HepG2 (cell line): Measurements from ENCODE around the gene ANTKMT. TPM values are rescaled to one million over a fixed set of nuclear protein-coding genes. Genes with fewer than 3 reads are reported as not detected.

Experiments used
- AFF4 ChIP-seq: sonication (generic); formaldehyde crosslinking; IDR thresholded peaks from 2 replicates; pipeline ENCODE4 v1.4.0; 2020; ENCODE audit warnings: missing genetic modification reagents
- BORCS8-MEF2B ChIP-seq: sonication (generic); formaldehyde crosslinking; IDR thresholded peaks from 2 replicates; pipeline ENCODE4 v1.8.0; 2022; ENCODE audit warnings: mild to moderate bottlenecking, missing genetic modification reagents
- CREB1 ChIP-seq, 2 experiments: fragments of 450-650 bp in 1 of 2; IDR thresholded peaks; 2 replicates each; pipeline ENCODE4 v1.6.1; 2016 to 2017; ENCODE audit warnings: control low read depth in 1 of 2, mild to moderate bottlenecking in 1 of 2, missing compliant biosample characterization in 1 of 2, missing genetic modification characterization in 1 of 2
- HDAC2 ChIP-seq: sonication (generic); formaldehyde crosslinking; IDR thresholded peaks from 2 replicates; pipeline ENCODE4 v1.4.0; 2020; ENCODE audit warnings: missing genetic modification reagents
- PHB2 ChIP-seq: fragments of 450-650 bp; IDR thresholded peaks from 2 replicates; pipeline ENCODE4 v1.6.1; 2018; ENCODE audit not compliant: partially characterized antibody
- POLR2A ChIP-seq, 2 experiments: IDR thresholded peaks; 2 replicates each; pipeline ENCODE4 v1.6.1; 2011; ENCODE audit warnings: low read depth in 2 of 2, low read length in 2 of 2, mild to moderate bottlenecking in 1 of 2, moderate library complexity in 1 of 2; ENCODE audit not compliant: insufficient read depth in 1 of 2
- RNF219 ChIP-seq: sonication (generic); formaldehyde crosslinking; IDR thresholded peaks from 2 replicates; pipeline ENCODE4 v1.5.0; 2020; ENCODE audit warnings: mild to moderate bottlenecking, missing genetic modification reagents
- SCMH1 ChIP-seq: sonication (generic); formaldehyde crosslinking; IDR thresholded peaks from 2 replicates; pipeline ENCODE4 v1.9.0; 2021; ENCODE audit warnings: missing genetic modification reagents, mild to moderate bottlenecking, borderline replicate concordance
- SYNCRIP ChIP-seq: fragments of 200-400 bp; formaldehyde crosslinking; IDR thresholded peaks from 2 replicates; pipeline ENCODE4 v1.6.1; 2018; ENCODE audit warnings: mild to moderate bottlenecking, low read depth, low read length; ENCODE audit not compliant: insufficient read depth
- TARDBP ChIP-seq: sonication (generic); formaldehyde crosslinking; IDR thresholded peaks from 2 replicates; pipeline ENCODE4 v1.8.0; 2022; ENCODE audit warnings: mild to moderate bottlenecking, missing genetic modification reagents
- THAP11 ChIP-seq: IDR thresholded peaks from 2 replicates; pipeline ENCODE4 v1.6.1; 2016; ENCODE audit warnings: missing biosample characterization, missing genetic modification reagents
- ZBTB49 ChIP-seq: sonication (generic); formaldehyde crosslinking; IDR thresholded peaks from 2 replicates; pipeline ENCODE4 v1.4.0; 2020; ENCODE audit warnings: missing genetic modification reagents, borderline replicate concordance
- ZNF597 ChIP-seq: sonication (generic); formaldehyde crosslinking; IDR thresholded peaks from 2 replicates; pipeline ENCODE4 v1.5.0; 2020; ENCODE audit warnings: missing genetic modification reagents
- ZNF616 ChIP-seq: sonication (generic); formaldehyde crosslinking; IDR thresholded peaks from 2 replicates; pipeline ENCODE4 v1.5.0; 2020; ENCODE audit warnings: low read depth, mild to moderate bottlenecking, missing genetic modification reagents
- polyA plus RNA-seq, 8 experiments: library from polyadenylated mRNA; depleted of rRNA in 3 of 8; stranded (reverse) in 7 of 8; unstranded in 1 of 8; fragments of >200 nt; fragmentation: Illumina TruSeq in 4 of 8; extraction: Trizol in 4 of 8; gene quantifications; 2 replicates each; pipeline versions ENCODE4 v1.2.1 to v1.2.3, GENCODE V29; 2011 to 2016; ENCODE audit warnings: low read depth in 4 of 8, missing spikeins in 1 of 8, mixed read lengths in 1 of 8; ENCODE audit not compliant: insufficient read depth in 1 of 8
- total RNA-seq, 5 experiments: library from RNA; depleted of rRNA; stranded (reverse); fragments of >200 nt; fragmentation: Illumina TruSeq; extraction: Trizol; gene quantifications; 2 replicates each; pipeline ENCODE4 v1.2.3, GENCODE V29; 2016; ENCODE audit warnings: low read depth in 1 of 5

Gene ANTKMT
- total and polyA plus RNA-seq, 2 of the 13 experiments (the other 11 are each of a cell fraction or from before 2014, with no cell fraction given), result 7.5 to 47.8 TPM

GRCh38 chr16:679814-680624 is 40.9 kb upstream of the ANTKMT start, which contains the start of gene STUB1 (continued):
- TF ChIP-seq AFF4 (CRISPR knock-in tag) (no peak), PHB2 (no peak), SCMH1 (CRISPR knock-in tag) (no peak), THAP11 (CRISPR knock-in tag) (peak; percentile 59; the same call in 1 of the 2 replicates), CREB1 (IDR thresholded peaks at IDR 0.05) (no peak), CREB1 (CRISPR knock-in tag; IDR thresholded peaks at IDR 0.05) (no peak), BORCS8-MEF2B (CRISPR knock-in tag) (no peak), ZNF597 (CRISPR knock-in tag) (no peak), TARDBP (CRISPR knock-in tag) (no peak), ZBTB49 (no peak), RNF219 (CRISPR knock-in tag) (no peak), ZNF616 (CRISPR knock-in tag) (no peak), SYNCRIP (no peak), POLR2A (IDR thresholded peaks at IDR 0.05; ENCODE audit: insufficient read depth in 1 of 2, low read depth in 2 of 2, low read length in 2 of 2) (peak; percentile 48 to 73; a peak in 3 of 4 replicates), HDAC2 (0 out of 2 replicates have a peak, but pooled peaks have one; percentile 18)
